Ovary (tissue), 3 donors: ENCODE measurements around the gene AKNA.

Source experiments
- CTCF ChIP-seq, 3 donors: fragments of 450-650 bp in 2 of 3; fragments of 200-600 bp in 1 of 3; IDR thresholded peaks; one replicate each; pipeline versions ENCODE4 v1.5.1 to v1.8.0; 2016 to 2022; ENCODE audit warnings: antibody characterized with exemption in 3 of 3, mild to moderate bottlenecking in 1 of 3
- EP300 ChIP-seq: sonication (generic); formaldehyde crosslinking; IDR thresholded peaks from one replicate; pipeline ENCODE4 v1.6.1; 2017; ENCODE audit warnings: antibody characterized with exemption
- POLR2A ChIP-seq: fragments of 450-650 bp; IDR thresholded peaks from one replicate; pipeline ENCODE4 v1.6.1; 2017; ENCODE audit warnings: antibody characterized with exemption, mild to moderate bottlenecking, moderate library complexity
- donor health status: DM: no; HTN: no; CAD: no.

GRCh38 chr9:114399381-114399780 is 11.6 kb upstream of the AKNA start:
- no peak for TF ChIP-seq CTCF (IDR thresholded peaks at IDR 0.05)
- TF ChIP-seq EP300, result no peak
- TF ChIP-seq POLR2A, result no peak
